ENCODE results near the gene ABI1.

ABI1 gene

DNA sequence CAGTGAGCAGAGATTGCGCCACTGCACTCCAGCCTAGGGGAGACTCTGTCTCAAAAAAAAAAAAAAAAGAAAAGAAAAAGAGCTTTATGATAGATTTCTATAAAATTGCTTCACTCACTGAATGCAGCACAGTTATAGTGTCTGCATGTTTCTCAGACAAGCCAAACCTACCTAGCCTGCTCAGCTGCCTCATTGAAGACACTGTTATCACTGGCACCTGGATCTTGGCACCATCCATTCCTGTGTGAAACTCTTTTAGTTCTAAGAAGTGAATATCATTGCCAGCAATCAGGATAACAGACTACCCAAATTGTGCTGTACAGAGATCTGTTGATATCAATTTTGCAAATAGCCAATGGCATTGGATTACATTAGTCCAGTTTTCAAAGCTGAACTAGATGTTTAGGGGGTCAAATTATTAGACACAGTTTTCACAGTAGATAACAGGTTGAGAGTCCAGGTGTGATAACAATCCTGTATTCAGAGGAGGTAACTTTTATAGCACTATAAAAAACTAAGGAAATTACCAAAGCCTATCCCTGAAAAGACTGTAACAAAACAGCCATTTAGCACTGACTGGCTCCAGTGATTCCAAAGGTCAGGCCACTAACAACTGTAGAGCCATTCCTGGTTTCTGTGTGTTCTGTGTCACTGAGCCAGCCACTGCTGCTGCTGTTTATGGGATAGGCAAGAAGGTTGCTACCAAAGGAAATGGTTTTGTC is 146.2 kb downstream of the ABI1 start:
- H3K4me2 ChIP-seq (ENCODE audit: low read length): no peak overlapping the region
- H3K27me3 ChIP-seq (ENCODE audit: insufficient read depth, low read length): no peaks in the 10 kb centered on the region
- H4K20me1 ChIP-seq (ENCODE audit: insufficient read depth, low read length): no peaks in the 10 kb centered on the region
- no peak overlapping the region for H3K27ac ChIP-seq (ENCODE audit: low read depth, low read length, poor library complexity, severe bottlenecking)
- H3F3A ChIP-seq (ENCODE audit: insufficient read depth, low read length): no peaks in the 10 kb centered on the region
- no peak overlapping the region for H3K9ac ChIP-seq (ENCODE audit: low read length)
- no peaks in the 10 kb centered on the region for H3K79me2 ChIP-seq (ENCODE audit: insufficient read depth, low read length)
- H3K36me3 ChIP-seq (ENCODE audit: insufficient read depth, low read length): peaks cover 68% of the 10 kb centered on the region
- no peak overlapping the region for H2AFZ ChIP-seq (ENCODE audit: low read length)
- H3K4me3 ChIP-seq (ENCODE audit: low read depth, low read length, poor library complexity, severe bottlenecking): no peak overlapping the region
- H3K9me2 ChIP-seq (ENCODE audit: low read depth, low read length): no peaks in the 10 kb centered on the region
- no peaks in the 10 kb centered on the region for H3K4me1 ChIP-seq (ENCODE audit: insufficient read depth, low read length, severe bottlenecking)
- TF ChIP-seq, protein P1, sequence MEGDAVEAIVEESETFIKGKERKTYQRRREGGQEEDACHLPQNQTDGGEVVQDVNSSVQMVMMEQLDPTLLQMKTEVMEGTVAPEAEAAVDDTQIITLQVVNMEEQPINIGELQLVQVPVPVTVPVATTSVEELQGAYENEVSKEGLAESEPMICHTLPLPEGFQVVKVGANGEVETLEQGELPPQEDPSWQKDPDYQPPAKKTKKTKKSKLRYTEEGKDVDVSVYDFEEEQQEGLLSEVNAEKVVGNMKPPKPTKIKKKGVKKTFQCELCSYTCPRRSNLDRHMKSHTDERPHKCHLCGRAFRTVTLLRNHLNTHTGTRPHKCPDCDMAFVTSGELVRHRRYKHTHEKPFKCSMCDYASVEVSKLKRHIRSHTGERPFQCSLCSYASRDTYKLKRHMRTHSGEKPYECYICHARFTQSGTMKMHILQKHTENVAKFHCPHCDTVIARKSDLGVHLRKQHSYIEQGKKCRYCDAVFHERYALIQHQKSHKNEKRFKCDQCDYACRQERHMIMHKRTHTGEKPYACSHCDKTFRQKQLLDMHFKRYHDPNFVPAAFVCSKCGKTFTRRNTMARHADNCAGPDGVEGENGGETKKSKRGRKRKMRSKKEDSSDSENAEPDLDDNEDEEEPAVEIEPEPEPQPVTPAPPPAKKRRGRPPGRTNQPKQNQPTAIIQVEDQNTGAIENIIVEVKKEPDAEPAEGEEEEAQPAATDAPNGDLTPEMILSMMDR (IDR thresholded peaks at IDR 0.05; ENCODE audit: low read length): no peak
- no peak for TF ChIP-seq EZH2 (IDR thresholded peaks at IDR 0.05; ENCODE audit: borderline replicate concordance, low read length)
- no peaks in the 10 kb centered on the region for H3K9me3 ChIP-seq (ENCODE audit: low read length)

DNA sequence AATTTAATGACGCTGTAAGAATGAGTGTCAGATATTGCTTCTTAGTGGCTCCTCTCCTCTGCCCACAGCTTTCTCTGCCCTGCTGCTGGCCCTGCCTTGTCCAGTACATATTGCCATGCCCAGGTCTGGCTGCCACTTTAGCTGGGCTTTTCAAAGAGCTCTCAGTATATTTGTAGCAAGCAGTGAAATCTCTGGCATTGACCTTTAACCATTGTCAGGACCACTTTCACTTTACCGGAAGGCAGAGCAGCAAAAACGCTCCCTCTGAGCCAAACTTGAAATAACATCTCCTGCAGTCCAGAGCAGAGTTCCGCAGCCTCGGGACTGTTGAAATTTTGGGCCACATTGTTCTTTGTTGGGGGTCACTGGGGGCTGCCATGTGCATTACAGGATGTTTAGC is 149.4 kb downstream of the ABI1 start:
- no peaks in the 10 kb centered on the region for H4K20me1 ChIP-seq (ENCODE audit: insufficient read depth, low read length)
- no peak overlapping the region for H2AFZ ChIP-seq (ENCODE audit: low read length)
- no peaks in the 10 kb centered on the region for H3F3A ChIP-seq (ENCODE audit: insufficient read depth, low read length)
- H3K4me3 ChIP-seq (ENCODE audit: low read depth, low read length, poor library complexity, severe bottlenecking): no peak overlapping the region
- no peaks in the 10 kb centered on the region for H3K9me3 ChIP-seq (ENCODE audit: low read length)
- H3K27ac ChIP-seq (ENCODE audit: low read depth, low read length, poor library complexity, severe bottlenecking): no peak overlapping the region
- H3K36me3 ChIP-seq (ENCODE audit: insufficient read depth, low read length): peaks cover 69% of the 10 kb centered on the region
- TF ChIP-seq, protein P1 (IDR thresholded peaks at IDR 0.05; ENCODE audit: low read length): no peak
- TF ChIP-seq EZH2 (IDR thresholded peaks at IDR 0.05; ENCODE audit: borderline replicate concordance, low read length): no peak
- no peaks in the 10 kb centered on the region for H3K79me2 ChIP-seq (ENCODE audit: insufficient read depth, low read length)
- no peak overlapping the region for H3K4me2 ChIP-seq (ENCODE audit: low read length)
- H3K9me2 ChIP-seq (ENCODE audit: low read depth, low read length): no peaks in the 10 kb centered on the region
- no peaks in the 10 kb centered on the region for H3K27me3 ChIP-seq (ENCODE audit: insufficient read depth, low read length)
- H3K4me1 ChIP-seq (ENCODE audit: insufficient read depth, low read length, severe bottlenecking): no peaks in the 10 kb centered on the region
- H3K9ac ChIP-seq (ENCODE audit: low read length): no peak overlapping the region

DNA sequence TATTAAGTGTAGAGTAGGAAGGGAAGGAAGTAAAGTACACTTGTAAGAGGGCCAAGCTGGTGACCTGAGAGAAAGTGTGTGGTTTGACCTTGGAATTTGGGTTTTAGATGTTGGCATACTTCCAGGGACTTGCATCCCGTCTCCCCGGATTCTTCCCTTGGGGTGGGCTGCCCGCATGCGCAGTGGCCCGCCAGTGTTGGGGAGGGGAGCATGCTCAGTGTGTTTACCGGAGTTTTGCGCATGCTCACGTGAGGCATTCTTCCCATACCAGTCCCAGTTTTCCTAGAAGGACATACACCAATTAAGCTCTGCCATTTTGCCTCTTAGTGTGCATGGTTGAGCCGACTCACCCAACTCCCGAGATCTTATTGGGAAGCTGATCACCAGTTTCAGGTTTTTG is 153.8 kb downstream of the ABI1 start:
- no peak overlapping the region for H3K4me2 ChIP-seq (ENCODE audit: low read length)
- no peaks in the 10 kb centered on the region for H4K20me1 ChIP-seq (ENCODE audit: insufficient read depth, low read length)
- H2AFZ ChIP-seq (ENCODE audit: low read length): no peak overlapping the region
- H3K27ac ChIP-seq (ENCODE audit: low read depth, low read length, poor library complexity, severe bottlenecking): no peak overlapping the region
- H3K27me3 ChIP-seq (ENCODE audit: insufficient read depth, low read length): no peaks in the 10 kb centered on the region
- H3K9me2 ChIP-seq (ENCODE audit: low read depth, low read length): no peaks in the 10 kb centered on the region
- no peaks in the 10 kb centered on the region for H3F3A ChIP-seq (ENCODE audit: insufficient read depth, low read length)
- TF ChIP-seq, protein P1 (IDR thresholded peaks at IDR 0.05; ENCODE audit: low read length): no peak
- no peak for TF ChIP-seq EZH2 (IDR thresholded peaks at IDR 0.05; ENCODE audit: borderline replicate concordance, low read length)
- H3K4me3 ChIP-seq (ENCODE audit: low read depth, low read length, poor library complexity, severe bottlenecking): no peak overlapping the region
- H3K79me2 ChIP-seq (ENCODE audit: insufficient read depth, low read length): peaks cover 18% of the 10 kb centered on the region
- H3K4me1 ChIP-seq (ENCODE audit: insufficient read depth, low read length, severe bottlenecking): no peaks in the 10 kb centered on the region
- H3K9ac ChIP-seq (ENCODE audit: low read length): no peak overlapping the region
- H3K36me3 ChIP-seq (ENCODE audit: insufficient read depth, low read length): peaks cover 77% of the 10 kb centered on the region
- no peaks in the 10 kb centered on the region for H3K9me3 ChIP-seq (ENCODE audit: low read length)
